IMR-90 (cell line): ENCODE data around the gene AMOTL1.

Source experiments
- CEBPB ChIP-seq: IDR thresholded peaks from 2 replicates; pipeline ENCODE4 v1.6.1; 2012; ENCODE audit warnings: low read depth, low read length, improper control_type of control experiment
- CHD1 ChIP-seq: IDR thresholded peaks from 2 replicates; pipeline ENCODE4 v1.6.1; 2012; ENCODE audit warnings: low read depth, low read length, improper control_type of control experiment
- MXI1 ChIP-seq: IDR thresholded peaks from 2 replicates; pipeline ENCODE4 v1.6.1; 2012; ENCODE audit warnings: low read depth, mild to moderate bottlenecking, low read length, moderate library complexity, borderline replicate concordance
- POLR2A ChIP-seq: IDR thresholded peaks from 2 replicates; pipeline ENCODE4 v1.6.1; 2012; ENCODE audit warnings: mild to moderate bottlenecking, low read depth, low read length
- RAD21 ChIP-seq: IDR thresholded peaks from 2 replicates; pipeline ENCODE4 v1.6.1; 2012; ENCODE audit warnings: low read length, improper control_type of control experiment
- RFX5 ChIP-seq: IDR thresholded peaks from 2 replicates; pipeline ENCODE4 v1.8.0; 2012; ENCODE audit warnings: low read depth, mild to moderate bottlenecking, low read length, moderate library complexity
- SMC3 ChIP-seq: fragments of 150-350 bp; IDR thresholded peaks from 2 replicates; pipeline ENCODE4 v1.6.1; 2016; ENCODE audit warnings: low read depth, mild to moderate bottlenecking, antibody characterized with exemption, low read length, moderate library complexity
- TF ChIP-seq, protein P1 (sequence below): conservative IDR thresholded peaks from 2 replicates; pipeline ENCODE4 v1.5.1; 2012; ENCODE audit warnings: mild to moderate bottlenecking, low read depth, low read length, improper control_type of control experiment
- TF ChIP-seq, protein P2 (sequence below): fragments of 150-350 bp; IDR thresholded peaks from 2 replicates; pipeline ENCODE4 v1.6.1; 2017; ENCODE audit warnings: mild to moderate bottlenecking, antibody characterized with exemption, low read length, low read depth
- TF ChIP-seq, protein P3 (sequence below): fragments of 150-350 bp; IDR thresholded peaks from 2 replicates; pipeline ENCODE4 v1.6.1; 2016; ENCODE audit warnings: low read depth, mild to moderate bottlenecking, low read length, moderate library complexity, borderline replicate concordance

DNA sequence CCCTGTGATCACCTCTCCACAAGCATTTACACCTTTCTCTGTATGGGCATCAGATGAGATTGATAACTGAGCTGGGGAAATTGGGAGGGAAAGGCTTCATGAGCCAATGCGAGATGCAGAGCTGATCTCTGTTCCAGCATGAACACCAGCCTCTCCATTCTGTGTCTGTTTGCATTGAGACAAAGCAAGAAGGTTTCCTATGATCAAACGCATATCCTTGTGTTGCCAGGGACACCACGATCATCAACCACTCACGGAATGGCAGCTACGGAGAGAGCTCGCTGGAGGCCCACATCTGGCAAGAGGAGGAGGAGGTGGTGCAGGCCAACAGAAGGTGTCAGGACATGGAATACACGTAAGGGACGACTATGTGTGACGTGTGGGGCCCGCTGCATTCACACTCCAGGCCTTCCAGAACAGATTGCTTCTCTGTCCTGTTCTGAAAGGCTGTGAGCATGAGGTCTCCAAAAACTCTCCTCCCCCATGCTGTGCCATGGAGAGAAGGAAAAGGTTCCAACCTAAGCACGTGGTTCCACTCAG lies 96.4 kb downstream of the AMOTL1 start:
- TF ChIP-seq, protein P1, sequence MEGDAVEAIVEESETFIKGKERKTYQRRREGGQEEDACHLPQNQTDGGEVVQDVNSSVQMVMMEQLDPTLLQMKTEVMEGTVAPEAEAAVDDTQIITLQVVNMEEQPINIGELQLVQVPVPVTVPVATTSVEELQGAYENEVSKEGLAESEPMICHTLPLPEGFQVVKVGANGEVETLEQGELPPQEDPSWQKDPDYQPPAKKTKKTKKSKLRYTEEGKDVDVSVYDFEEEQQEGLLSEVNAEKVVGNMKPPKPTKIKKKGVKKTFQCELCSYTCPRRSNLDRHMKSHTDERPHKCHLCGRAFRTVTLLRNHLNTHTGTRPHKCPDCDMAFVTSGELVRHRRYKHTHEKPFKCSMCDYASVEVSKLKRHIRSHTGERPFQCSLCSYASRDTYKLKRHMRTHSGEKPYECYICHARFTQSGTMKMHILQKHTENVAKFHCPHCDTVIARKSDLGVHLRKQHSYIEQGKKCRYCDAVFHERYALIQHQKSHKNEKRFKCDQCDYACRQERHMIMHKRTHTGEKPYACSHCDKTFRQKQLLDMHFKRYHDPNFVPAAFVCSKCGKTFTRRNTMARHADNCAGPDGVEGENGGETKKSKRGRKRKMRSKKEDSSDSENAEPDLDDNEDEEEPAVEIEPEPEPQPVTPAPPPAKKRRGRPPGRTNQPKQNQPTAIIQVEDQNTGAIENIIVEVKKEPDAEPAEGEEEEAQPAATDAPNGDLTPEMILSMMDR = no peak
- TF ChIP-seq RAD21 (no peak), POLR2A (no peak), CEBPB (no peak), RFX5 (no peak), SMC3 (no peak), CHD1 (no peak), MXI1 (no peak)
- TF ChIP-seq, protein P2, sequence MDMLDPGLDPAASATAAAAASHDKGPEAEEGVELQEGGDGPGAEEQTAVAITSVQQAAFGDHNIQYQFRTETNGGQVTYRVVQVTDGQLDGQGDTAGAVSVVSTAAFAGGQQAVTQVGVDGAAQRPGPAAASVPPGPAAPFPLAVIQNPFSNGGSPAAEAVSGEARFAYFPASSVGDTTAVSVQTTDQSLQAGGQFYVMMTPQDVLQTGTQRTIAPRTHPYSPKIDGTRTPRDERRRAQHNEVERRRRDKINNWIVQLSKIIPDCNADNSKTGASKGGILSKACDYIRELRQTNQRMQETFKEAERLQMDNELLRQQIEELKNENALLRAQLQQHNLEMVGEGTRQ = no peak
- TF ChIP-seq, protein P3, sequence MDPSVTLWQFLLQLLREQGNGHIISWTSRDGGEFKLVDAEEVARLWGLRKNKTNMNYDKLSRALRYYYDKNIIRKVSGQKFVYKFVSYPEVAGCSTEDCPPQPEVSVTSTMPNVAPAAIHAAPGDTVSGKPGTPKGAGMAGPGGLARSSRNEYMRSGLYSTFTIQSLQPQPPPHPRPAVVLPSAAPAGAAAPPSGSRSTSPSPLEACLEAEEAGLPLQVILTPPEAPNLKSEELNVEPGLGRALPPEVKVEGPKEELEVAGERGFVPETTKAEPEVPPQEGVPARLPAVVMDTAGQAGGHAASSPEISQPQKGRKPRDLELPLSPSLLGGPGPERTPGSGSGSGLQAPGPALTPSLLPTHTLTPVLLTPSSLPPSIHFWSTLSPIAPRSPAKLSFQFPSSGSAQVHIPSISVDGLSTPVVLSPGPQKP = no peak
